HG03520 (cell line): Measurements from ENCODE around the gene KLHL30.

Source experiments
- ATAC-seq: cut with Tn5 transposase; IDR thresholded peaks from one replicate; pipeline ENCODE4 v1.9.1; 2021; ENCODE audit warnings: mild to moderate bottlenecking, moderate library complexity; ENCODE audit not compliant: unreplicated experiment

KLHL30 gene

DNA sequence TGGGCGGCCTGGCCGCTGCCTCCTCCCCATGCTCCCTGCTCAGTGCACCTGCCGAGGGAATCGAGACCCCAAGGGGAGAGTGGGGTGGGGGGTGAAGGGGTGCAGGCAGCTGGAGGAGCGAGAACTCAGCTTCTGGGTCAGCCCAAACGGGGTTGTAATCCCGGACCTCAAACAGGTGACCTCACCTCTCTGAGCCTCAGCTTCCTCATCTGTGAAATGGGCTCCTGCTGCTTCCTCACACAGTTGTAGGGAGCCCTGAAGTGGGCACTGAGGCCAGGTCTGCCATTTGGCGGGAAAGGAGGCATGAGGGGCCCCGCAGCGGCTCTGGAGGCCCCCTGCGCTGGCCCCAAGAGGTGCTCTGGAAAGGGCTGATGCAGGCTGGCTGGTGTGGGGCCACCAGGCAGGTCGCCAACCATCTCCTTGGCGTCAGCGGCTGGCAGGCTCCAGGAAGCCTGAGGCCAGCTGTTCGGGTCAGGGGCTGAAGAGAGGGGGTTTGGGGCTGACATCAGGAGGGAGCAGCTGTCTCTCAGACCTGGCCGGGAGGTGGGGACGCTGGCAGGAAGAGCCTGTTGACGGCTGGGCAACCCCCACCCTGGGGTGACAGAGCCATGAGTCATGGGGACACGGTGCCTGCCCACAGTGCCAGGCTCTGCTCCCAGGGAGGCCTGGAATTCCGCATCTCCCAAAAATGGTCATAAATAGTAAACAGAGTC is 4.9 kb downstream of the KLHL30 start:
- ATAC-seq, result no peak

DNA sequence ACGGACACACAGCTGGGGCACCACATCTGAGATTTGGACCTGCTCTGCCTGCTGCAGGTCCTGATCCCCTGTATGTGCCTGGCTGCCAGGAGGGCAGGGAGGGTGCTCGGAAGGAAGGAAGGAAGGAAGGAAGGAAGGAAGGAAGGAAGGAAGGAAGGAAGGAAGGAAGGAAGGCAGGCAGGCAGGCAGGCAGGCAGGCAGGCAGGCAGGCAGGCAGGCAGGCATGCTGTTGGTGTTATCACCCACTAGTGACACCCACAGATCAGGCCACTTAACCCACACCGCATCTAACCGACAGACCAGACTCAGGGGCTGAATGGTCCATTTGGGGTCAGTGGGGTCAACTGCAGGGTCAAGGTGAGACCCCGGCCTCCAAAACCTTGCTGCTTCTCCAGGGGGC is 5.8 kb downstream of the KLHL30 start:
- ATAC-seq, result no peak

DNA sequence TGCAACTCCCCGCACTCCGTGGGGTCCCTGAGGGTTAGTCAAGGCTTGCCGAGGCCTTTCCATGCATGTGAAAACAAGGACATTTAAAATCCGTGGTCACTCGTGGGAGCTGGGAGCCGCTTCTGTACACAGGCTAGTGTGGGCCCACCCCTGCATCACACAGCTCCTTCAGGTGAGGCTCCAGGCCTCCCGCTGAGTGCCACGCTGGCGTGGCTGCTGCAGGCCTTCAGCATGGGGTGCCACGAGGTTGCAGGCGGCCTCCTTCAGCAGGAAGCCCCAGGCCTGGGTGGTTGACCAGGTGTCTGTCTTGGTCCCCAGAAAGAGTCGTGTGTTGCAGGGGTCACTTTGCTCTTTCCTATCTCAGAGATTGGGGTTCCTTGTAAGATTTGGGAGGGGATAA is 6.6 kb downstream of the KLHL30 start:
- ATAC-seq, result no peak

DNA sequence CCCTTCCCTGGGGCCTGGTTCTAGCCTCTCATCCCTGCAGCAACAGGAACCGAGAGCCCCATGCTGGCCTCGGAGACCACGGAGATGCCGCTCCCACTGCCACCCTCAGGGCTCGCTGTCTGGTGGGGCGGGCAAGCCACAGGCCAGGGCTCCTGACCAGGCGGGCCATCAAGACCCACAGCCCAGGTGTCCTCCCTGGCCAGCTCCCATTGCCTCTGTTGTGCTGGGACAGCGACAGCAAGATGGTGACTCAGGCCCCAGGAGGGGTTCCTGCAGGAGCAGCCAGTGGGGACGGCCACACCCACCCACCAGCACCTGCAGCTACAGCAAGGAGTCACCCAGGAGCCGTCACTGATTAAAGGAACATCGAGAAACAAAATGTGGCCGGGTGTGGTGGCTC is 7.4 kb downstream of the KLHL30 start:
- ATAC-seq, result no peak

DNA sequence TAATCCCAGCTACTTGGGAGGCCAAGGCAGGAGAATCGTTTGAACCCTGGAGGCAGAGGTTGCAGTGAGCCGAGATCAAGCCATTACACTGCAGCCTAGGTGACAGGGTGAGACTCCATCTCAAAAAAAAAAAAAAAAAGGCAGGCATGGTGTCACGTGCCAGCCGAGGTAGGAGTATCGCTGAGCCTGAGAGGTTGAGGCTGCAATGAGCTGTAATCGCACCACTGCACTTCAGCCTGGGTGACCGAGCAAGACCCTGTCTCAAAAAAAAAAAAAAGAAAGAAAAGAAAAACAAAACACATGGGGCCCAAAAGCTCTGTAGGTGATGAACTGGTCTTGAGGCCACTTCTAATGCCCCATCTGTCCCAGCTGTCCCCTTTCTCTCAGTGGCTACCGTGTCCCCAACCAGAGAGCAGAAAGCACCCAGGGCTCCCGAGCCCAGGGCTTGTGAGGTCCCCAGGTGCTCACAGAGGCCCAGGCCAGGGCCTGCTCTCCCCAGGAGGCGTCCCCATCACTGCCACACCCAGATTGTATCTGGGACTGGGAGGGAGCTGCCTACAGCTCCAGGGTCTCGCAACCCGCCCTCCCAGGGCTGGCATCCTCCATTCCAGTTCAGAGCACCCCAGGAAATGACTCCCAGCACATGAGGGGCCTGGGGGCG is 8.5 kb downstream of the KLHL30 start:
- no peak for ATAC-seq

DNA sequence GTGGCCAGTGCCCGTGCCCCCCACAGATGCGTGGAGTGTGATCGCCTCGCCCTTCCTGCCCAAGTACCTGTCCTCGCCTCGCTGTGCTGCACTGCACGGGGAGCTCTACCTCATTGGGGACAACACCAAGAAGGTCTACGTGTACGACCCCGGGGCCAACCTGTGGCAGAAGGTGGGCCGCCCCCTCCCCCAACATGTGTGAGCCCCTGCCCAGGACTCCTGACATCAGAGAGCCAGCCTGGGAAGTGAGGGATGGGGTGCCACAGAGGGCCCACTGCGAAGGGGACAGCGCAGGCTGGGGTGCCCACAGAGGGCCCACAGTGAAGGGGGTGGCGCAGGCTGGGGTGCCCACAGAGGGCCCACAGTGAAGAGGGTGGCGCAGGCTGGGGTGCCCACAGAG is 10.5 kb downstream of the KLHL30 start:
- ATAC-seq, result no peak

DNA sequence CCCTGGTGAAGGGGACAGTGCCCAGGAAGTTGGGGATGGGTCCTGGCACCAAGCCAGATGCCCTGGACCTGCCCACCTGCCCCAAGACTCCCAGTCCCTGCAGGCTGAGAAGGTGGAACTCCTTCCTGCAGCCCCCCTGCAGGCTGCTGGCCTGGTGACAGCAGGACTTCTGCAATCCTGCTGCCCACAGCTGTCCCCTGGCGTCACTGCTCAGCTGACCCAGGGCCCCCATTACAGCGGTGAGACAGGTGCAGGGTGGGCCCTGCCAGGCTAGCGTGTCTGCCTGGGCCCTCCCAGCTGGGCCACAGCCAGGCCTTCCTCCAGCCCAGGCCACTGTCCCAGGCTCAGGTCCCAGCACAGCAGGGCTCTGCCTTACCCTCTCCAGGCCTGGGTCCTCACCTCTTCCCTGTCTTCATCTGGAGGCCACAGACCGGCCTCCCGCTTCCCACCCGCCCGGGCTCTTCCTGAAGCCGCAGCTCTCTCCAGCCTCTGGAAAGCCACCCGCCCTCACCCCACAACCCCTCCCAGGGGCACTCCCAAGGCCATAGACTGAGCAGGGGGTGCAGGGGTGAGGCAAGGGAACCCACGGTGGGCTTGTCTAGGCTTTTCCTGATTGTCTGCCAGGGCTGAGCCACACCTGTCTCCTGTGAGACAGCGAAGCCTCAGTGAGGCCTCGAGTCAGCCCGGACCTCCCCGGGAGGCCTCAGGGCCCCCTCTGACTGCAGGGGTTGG is 11.5 kb downstream of the KLHL30 start:
- no peak for ATAC-seq

DNA sequence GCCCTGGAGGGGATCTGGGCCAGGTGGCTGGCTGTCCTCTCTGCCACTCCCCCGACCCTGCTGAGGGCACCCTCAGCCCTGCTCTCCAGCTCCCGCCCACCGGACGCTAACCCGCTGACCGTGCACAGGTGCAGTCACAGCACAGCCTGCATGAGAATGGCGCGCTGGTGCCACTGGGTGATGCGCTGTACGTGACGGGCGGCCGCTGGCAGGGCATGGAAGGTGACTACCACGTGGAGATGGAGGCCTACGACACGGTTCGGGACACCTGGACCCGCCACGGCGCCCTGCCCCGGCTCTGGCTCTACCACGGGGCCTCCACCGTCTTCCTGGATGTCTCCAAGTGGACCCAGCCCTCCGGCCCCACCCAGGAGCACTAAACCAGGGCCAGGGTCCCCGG is 12.2 kb downstream of the KLHL30 start:
- no peak for ATAC-seq

DNA sequence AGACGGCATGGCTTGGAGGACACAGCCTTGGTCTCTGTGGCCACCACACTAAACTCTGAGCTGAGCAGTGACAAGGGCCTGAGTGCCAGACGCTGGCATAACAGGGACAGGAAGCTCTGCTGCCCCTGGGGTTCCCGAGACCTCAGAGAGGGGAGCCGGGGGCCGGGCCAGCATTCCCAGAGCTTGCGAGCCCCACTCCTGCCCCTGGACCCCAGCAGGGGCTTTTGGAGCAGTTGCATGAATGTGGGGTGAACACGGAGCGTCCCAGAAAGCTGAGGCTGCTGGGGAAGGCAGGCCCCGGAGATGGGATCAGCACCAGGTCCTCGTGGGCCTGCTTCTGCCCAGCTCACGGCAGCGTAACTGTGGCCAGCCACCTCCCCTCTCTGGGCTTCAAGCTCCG is 12.7 kb downstream of the KLHL30 start:
- no peak for ATAC-seq

DNA sequence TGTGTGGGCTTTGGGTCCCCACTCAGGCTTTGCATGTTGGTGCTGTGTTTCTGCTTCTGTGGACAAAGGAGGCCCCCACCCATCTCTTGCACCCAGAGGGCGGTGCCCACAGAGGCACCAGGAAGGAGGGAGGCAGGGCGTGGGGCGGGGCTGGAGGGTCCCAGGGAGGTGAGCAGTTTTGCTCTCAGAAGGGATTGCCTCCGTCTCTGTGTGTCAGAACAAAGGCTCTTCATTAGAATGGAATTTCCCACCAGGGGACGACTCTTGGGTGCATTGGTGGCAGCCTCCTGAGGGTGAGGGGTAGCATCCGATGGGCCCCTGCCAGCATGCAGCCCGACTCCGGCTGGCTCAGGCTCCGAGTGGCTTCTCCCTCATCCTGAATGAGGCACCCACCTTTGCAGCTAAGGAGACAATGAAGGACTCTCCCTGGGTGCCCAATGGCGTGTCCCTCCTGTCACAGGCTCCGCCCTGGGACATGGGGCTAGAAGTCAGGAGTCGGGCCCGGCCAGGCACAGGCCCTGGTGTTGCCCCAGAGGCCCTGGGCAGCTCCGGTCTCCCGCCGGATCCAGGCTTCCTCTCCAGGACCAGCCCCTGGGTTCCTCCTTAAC is 13.3 kb downstream of the KLHL30 start:
- no peak for ATAC-seq

DNA sequence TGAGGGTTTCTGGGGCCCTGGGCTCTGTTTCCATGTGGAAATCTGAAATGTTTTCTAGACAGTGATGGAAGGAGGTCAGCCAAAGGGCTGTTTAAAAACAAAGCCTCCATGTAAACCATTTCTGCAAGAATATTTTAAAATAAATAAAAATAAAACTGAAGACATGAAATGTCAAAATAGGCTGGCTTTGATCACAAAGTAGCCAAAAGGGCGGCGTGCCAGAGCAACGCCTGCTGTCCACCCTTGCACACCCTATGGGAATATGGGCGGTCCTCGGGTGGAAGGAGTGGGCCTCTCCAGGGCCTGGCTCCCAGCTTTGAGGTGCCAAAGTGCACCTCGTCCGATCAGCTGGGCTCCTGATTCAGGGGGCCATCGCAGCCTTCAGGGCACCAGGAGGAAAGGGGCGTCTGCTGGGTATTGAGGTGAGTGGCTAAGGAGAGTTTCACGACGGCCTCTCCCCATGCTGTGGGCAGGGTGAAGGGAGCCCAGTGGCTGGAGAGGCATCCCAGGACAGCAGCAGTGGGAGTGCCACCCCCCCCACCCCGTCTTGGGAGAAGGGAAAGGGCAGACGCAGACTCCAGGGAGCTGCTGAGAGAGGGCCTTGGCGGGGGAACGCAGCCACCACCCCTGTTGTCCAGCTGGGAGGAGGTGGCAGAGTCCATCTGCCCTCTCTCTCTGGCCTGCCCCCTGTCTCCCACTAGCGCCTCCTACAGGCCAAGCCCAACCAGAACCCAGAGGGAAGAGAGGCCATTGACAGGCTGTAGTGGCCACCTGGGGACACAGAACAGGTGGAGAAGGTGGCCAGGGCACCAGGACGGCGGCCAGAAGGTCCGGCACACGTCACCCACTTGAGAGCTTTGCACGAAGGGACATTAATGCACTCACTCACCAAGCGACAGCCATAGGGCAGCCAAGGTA is 14.6 kb downstream of the KLHL30 start:
- ATAC-seq, result no peak

DNA sequence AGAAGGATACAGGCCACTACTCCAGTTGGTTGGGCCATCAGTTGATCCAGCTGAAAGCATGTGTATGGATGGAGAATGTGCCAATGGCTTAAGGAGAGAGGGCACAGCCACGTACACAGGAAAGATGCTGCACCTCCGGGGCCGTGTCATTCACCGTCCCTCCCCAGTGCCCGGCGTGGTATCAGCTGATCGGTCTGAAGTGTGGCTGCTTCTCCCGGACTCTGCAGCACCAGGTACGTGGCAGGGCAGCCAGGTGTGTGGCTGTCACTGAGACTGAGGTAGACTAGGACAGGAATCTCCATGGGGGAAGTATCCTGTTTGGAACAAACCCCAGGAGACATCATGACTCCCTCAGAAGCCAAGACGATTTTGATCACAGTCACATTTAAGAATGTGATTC is 16.1 kb downstream of the KLHL30 start:
- no peak for ATAC-seq

DNA sequence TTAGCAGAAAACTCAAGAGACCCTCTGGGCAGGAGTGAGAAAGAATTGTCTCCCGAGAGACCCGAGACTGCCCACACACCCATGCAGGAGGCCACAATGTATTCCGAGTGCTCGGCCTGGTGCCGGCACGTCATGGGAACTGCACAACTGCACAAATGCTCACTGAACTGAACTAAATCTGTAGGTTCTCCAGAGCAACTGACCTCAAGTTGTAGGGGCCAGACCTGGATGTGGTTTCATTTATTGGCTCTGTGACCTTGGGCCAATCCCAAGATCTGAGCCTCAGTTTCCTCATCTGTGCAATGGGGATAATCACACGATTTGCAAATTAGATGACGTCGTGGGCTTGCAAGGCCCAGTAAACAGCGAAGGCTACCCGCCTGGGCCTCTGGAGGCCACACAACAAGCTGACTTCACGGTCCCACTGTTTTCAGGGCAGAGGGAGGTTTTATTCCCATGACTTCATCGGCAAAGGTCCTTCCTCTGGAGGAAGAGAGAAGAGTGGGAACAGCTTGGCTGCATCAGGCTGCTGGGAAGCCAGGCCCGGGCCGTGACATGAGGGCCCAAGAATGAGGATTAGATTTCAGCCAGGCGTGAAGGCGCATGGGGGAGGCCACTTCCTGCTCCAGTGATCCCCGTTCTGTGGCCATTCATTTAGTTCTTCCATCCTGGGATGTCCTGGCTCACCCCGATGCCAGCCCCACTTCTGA is 16.7 kb downstream of the KLHL30 start:
- no peak for ATAC-seq

DNA sequence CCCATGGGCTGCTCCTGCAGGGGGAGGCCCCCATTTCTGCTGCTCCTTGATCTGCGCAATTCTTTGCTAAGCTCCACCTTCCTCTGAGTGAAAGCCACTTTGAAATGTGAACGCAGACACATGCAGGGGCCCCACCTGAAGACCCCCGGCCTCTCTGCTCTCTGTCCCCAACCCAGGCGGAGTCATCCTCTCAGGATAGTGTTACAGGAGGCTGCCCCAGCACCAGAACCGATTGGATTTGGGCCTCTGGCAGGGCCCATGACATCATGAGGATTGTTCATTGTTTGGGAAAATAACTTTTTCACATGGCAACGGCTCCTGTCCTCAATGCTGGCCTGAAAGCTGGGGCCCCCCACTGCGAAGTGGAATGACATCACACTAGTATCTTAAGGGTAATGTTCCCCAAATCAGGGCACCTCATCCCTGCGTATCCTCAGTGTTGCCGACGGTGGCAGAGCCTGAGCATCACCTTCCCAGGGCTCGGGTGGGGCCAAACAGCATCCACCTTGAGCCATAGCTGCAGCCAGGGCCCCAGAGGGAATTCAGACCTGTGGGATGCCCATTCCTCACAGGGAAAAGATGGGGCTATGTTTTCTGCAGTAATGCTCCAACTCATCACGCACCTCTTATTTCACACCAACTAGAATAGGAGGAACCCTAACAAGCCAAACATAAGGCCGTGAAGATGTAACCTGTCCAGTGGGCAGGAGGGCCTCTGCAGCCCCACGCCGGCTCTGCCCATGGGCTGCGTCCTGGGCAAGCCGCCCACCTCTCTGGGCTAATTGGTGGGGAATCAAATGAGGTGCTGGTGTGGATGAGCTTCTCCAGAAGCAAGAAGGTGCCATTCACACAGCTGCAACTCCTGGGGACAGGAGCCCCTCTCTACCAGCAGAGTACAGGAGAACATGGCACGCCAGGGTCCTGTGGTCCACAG is 17.6 kb downstream of the KLHL30 start:
- ATAC-seq, result no peak

DNA sequence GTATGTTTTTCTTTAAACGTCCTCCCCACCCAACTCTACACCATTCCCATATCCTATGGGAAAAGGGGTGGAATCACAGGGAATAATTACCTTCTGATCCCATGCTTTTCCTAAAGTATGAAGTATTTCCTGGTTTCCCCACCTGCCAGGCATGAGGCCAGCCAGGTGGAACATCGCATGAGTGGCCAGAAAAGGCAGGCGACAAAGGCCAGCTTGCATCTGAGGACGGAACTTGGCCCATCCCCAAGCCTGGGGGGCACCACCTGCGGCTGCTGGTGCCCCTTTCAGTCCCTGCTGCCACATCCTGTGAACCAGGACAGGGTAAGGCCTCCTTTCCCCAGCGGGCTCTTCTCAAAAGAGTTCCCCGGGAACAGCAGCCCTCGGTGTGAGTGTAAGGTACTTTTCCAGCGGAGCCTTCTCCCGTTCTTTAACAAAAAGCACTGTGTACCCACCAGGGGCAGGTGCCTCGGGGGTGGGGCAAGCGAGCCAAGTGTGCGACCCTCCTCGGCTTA is 19.1 kb downstream of the KLHL30 start:
- ATAC-seq, result no peak

DNA sequence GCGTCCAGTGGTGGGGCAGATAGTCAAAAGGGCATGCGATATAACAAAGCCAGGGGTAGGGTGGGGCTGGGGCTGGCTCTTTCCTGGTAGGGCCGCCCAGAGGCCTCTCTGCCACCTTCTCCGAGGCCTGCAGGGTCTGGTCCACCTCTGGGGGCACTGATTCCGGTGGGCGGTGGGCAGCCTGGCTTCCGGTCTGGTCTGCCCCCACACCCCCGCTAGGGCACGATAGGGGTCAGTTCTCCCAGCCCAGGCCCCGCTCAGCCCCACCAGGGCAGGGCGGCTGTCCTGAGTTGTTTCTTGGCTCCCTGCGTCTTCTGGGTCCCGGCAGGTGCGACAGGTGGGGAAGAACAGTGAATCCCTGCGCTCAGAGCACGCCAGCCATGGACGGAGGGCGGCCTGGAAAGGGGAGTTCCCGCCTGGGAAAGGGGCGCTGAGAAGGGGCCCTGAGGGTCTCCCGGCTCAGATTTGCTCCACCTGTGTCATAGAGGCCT is 19.6 kb downstream of the KLHL30 start:
- no peak for ATAC-seq

DNA sequence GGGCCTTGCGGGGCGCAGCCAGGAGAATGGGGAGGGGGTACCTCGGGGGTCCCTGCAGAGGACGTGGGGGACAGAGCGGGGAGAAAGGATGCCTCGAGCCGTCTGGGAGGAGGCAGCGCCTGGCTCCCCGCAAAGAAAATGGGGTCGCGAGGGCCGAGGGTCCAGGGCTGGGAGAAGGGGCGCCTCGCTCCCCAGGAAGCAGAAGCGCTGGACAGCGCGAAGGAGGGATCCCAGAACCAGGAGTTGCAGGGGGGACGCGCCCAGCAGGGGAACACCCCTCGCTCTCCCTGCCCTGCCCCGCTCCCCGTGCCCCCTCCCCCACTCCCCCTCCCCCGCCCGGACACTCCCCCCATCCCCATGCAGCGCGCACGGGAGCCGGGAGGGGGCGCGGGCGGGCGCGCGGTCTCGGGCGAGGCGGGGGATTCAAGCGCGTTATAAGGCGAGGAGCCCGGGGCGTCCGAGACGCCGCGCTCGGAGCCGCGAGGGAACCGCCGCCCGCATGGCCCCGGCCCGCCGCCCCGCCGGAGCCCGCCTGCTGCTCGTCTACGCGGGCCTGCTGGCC is 20.1 kb downstream of the KLHL30 start, which contains the start of gene ERFE:
Gene ERFE (plus strand): TSS at position 462 of the 562 bp plus-strand sequence. CDS start 38 bp downstream, at position 500.
- no peak for ATAC-seq

DNA sequence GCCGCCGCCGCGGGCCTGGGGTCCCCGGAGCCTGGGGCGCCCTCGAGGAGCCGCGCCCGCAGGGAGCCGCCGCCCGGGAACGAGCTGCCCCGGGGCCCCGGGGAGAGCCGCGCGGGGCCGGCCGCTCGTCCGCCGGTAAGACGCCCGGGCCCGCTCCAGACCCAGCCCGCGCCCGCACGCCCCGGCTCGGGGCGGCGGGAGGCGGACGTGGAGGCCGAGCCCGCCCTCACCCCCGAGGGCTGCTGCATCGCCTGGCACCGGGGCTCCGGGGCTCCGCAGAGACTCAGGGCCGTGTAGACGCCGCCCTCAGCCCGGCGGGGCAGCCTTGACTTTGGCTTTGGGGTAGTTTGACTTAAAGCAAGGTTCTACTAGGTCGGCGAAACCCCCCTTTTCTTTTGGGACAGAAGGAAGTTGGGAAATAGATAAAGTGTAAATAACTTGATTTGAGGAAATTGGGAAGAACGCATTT is 20.6 kb downstream of the KLHL30 start:
- ATAC-seq, result no peak
